Heart left ventricle (tissue), 13 donors: Measurements from ENCODE around the gene NUTM2F.
"Not testable (repeated sequence)": the region's sequence is repeated elsewhere in the genome, so short reads cannot be mapped to it uniquely, and the experiment has no call there.

ENCODE experiments used
- POLR2A ChIP-seq, 2 donors: fragments of 450-650 bp; IDR thresholded peaks; one replicate each; pipeline ENCODE4 v1.6.1; 2017; ENCODE audit warnings: antibody characterized with exemption in 2 of 2, mild to moderate bottlenecking in 2 of 2, moderate library complexity in 2 of 2
- TF ChIP-seq, protein P1 (sequence below), 12 donors: fragments of 200-600 bp; sonication (generic) in 4 of 12; IDR thresholded peaks; one replicate each; pipeline versions ENCODE4 v1.5.0 to v1.8.0; 2018 to 2022; ENCODE audit warnings: antibody characterized with exemption in 12 of 12, mild to moderate bottlenecking in 5 of 12
- donor health status: ischemic (EF 13 %, LVEDD 7.1; RV severe dilation, severe dysfunction).
- donor health status: DM: no; HTN: yes; CAD: no.
- donor health status: DM: no; HTN: no; CAD: no.
- donor health status: ischemic (EF 25% LVEDD 6.9; RV normal size, moderate dysfunction).
- donor health status: ischemic (EF 25% LVEDD 5.7; RV mildly dilated, moderate dysfunction).
- donor health status: ischemic (EF 35%, LVEDD 5.7; RV mildly dilated, moderate dysfunction).
- donor health status: nonischemic (EF 11% LVEDD 7.7; RV severe dilation, severe dysfunction).
- donor health status: DM: yes; HTN: yes; CAD: no.
- donor health status: PGD.
- donor health status: ischemic (EF 29% LVEDD 5.4; RV normal size, mild dysfunction).
- donor health status: nonischemic (EF 23%, LVEDD 6.1; RV moderate dilation, normal function).

DNA sequence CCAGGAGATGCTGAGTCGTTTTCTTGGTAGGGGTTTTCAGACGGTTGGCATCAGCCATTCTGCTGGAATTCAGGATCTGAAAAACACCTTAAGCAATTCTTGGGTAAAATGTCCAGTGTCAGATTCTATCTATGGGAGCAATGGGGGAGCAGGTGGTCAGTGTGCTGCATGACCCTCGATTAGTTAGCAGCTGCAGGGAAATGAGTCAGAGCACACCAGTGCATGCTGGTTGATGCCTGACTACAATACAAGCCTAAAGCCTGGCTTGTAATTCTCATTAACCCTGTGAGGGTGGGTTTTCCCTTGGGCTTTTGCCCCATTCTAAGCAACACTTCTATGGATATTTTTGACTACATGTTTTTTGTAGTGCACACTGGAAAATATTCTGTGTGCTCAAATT lies 20.3 kb upstream of the NUTM2F start:
- TF ChIP-seq, protein P1, sequence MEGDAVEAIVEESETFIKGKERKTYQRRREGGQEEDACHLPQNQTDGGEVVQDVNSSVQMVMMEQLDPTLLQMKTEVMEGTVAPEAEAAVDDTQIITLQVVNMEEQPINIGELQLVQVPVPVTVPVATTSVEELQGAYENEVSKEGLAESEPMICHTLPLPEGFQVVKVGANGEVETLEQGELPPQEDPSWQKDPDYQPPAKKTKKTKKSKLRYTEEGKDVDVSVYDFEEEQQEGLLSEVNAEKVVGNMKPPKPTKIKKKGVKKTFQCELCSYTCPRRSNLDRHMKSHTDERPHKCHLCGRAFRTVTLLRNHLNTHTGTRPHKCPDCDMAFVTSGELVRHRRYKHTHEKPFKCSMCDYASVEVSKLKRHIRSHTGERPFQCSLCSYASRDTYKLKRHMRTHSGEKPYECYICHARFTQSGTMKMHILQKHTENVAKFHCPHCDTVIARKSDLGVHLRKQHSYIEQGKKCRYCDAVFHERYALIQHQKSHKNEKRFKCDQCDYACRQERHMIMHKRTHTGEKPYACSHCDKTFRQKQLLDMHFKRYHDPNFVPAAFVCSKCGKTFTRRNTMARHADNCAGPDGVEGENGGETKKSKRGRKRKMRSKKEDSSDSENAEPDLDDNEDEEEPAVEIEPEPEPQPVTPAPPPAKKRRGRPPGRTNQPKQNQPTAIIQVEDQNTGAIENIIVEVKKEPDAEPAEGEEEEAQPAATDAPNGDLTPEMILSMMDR (IDR thresholded peaks at IDR 0.05) = not testable (repeated sequence)
- TF ChIP-seq POLR2A (IDR thresholded peaks at IDR 0.05) = not testable (repeated sequence)
